ENCODE data around the gene METTL5.
"Not testable (repeated sequence)": the region's sequence is repeated elsewhere in the genome, so short reads cannot be mapped to it uniquely, and the experiment has no call there.

METTL5 gene

GRCh38 chr2:169827272-169828140, 2.8 kb upstream of the METTL5 start, which contains the start of gene UBR3:
UBR3 (plus strand) TSS chr2:169827454; CDS start chr2:169827508, 54 bp downstream.
- peaks cover 14% of the 10 kb centered on the region for H3K36me3 ChIP-seq (ENCODE audit: low read depth)
- H3K27me3 ChIP-seq (ENCODE audit: insufficient read depth, poor library complexity, severe bottlenecking), result no peaks in the 10 kb centered on the region
- peaks cover 14% of the 10 kb centered on the region for H3K4me1 ChIP-seq (ENCODE audit: insufficient read depth, poor library complexity, severe bottlenecking)
- H3K27ac ChIP-seq (ENCODE audit: poor library complexity, severe bottlenecking), result peak within 1 kb of the TSS; percentile 54
- no peaks in the 10 kb centered on the region for H3K9me3 ChIP-seq (ENCODE audit: severe bottlenecking)
- ATAC-seq (ENCODE audit: low read depth) (peak; percentile 82), DNase-seq (ENCODE audit: low spot score) (peak; percentile 92)
- peak; percentile 19 for TF ChIP-seq CTCF (IDR thresholded peaks at IDR 0.05; ENCODE audit: poor library complexity, severe bottlenecking)
- H3K4me3 ChIP-seq (ENCODE audit: severe bottlenecking), result peak within 1 kb of the TSS; percentile 99

DNA sequence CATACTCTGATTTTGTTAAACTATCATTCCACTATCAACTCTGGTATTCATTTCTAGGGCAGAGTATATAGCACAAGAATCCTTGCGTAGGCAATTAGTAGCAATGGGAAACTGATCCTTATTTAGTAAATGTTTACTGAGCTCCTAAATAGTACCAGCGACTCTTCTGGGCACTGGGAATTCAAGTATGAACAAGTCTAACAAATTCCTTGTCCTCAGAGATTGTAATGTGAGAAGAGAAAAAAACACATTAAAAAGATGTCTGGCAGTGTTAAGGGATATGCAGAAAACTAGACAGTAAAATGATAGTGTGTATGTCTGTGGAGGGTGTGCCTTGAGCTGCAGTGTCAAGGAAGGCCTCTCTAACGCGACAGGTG, 721 bp downstream of the METTL5 start:
- ATAC-seq (ENCODE audit: low read depth) (peak; percentile 8), DNase-seq (ENCODE audit: low spot score) (no peak)
- Histone ChIP-seq H3K4me1 (ENCODE audit: insufficient read depth, poor library complexity, severe bottlenecking) (peaks cover 39% of the 10 kb centered on the region), H3K27me3 (ENCODE audit: insufficient read depth, poor library complexity, severe bottlenecking) (no peaks in the 10 kb centered on the region), H3K36me3 (ENCODE audit: low read depth) (peaks cover 44% of the 10 kb centered on the region), H3K27ac (ENCODE audit: poor library complexity, severe bottlenecking) (peak overlapping the region; percentile 78), H3K4me3 (ENCODE audit: severe bottlenecking) (peak overlapping the region; percentile 71), H3K9me3 (ENCODE audit: severe bottlenecking) (no peaks in the 10 kb centered on the region)
- TF ChIP-seq CTCF (IDR thresholded peaks at IDR 0.05; ENCODE audit: poor library complexity, severe bottlenecking), result no peak

- peak overlapping the region; percentile 71 for H3K4me3 ChIP-seq (ENCODE audit: severe bottlenecking)
- no peak for ATAC-seq (ENCODE audit: low read depth)
- peak overlapping the region; percentile 78 for H3K27ac ChIP-seq (ENCODE audit: poor library complexity, severe bottlenecking)
- TF ChIP-seq CTCF (IDR thresholded peaks at IDR 0.05; ENCODE audit: poor library complexity, severe bottlenecking), result no peak
- H3K27me3 ChIP-seq (ENCODE audit: insufficient read depth, poor library complexity, severe bottlenecking), result no peaks in the 10 kb centered on the region
- H3K9me3 ChIP-seq (ENCODE audit: severe bottlenecking), result no peaks in the 10 kb centered on the region
- H3K36me3 ChIP-seq (ENCODE audit: low read depth), result peaks cover 55% of the 10 kb centered on the region
- no peak for DNase-seq (ENCODE audit: low spot score)
- H3K4me1 ChIP-seq (ENCODE audit: insufficient read depth, poor library complexity, severe bottlenecking), result peaks cover 46% of the 10 kb centered on the region
Observed at GRCh38 chr2:169822785-169823392, 1.8 kb downstream of the METTL5 start.

GRCh38 chr2:169822036-169822435, 2.7 kb downstream of the METTL5 start:
- H3K9me3 ChIP-seq (ENCODE audit: severe bottlenecking), result no peaks in the 10 kb centered on the region

GRCh38 chr2:169820101-169820500, 4.6 kb downstream of the METTL5 start:
- Histone ChIP-seq H3K27ac (ENCODE audit: poor library complexity, severe bottlenecking) (peak overlapping the region; percentile 82), H3K36me3 (ENCODE audit: low read depth) (peaks cover 83% of the 10 kb centered on the region), H3K4me1 (ENCODE audit: insufficient read depth, poor library complexity, severe bottlenecking) (peaks cover 54% of the 10 kb centered on the region)
- H3K4me3 ChIP-seq (ENCODE audit: severe bottlenecking); H3K27me3 ChIP-seq (ENCODE audit: insufficient read depth, poor library complexity, severe bottlenecking); DNase-seq (ENCODE audit: low spot score); H3K9me3 ChIP-seq (ENCODE audit: severe bottlenecking): not testable (repeated sequence)
- peak; percentile 64 for ATAC-seq (ENCODE audit: low read depth)

More at GRCh38 chr2:169822036-169822435, 2.7 kb downstream of the METTL5 start:
- peaks cover 46% of the 10 kb centered on the region for H3K4me1 ChIP-seq (ENCODE audit: insufficient read depth, poor library complexity, severe bottlenecking)
- H3K4me3 ChIP-seq (ENCODE audit: severe bottlenecking), result no peak overlapping the region
- ATAC-seq (ENCODE audit: low read depth) (no peak), DNase-seq (ENCODE audit: low spot score) (no peak)
- H3K36me3 ChIP-seq (ENCODE audit: low read depth), result peaks cover 63% of the 10 kb centered on the region
- no peak overlapping the region for H3K27ac ChIP-seq (ENCODE audit: poor library complexity, severe bottlenecking)
- H3K27me3 ChIP-seq (ENCODE audit: insufficient read depth, poor library complexity, severe bottlenecking), result no peaks in the 10 kb centered on the region
- no peak for TF ChIP-seq CTCF (IDR thresholded peaks at IDR 0.05; ENCODE audit: poor library complexity, severe bottlenecking)
